Esophagus muscularis mucosa (tissue), 3 donors: ENCODE measurements around the gene KIF23.

Experiments used
- CTCF ChIP-seq, 3 experiments: fragments of 200-600 bp in 2 of 3; fragments of 450-650 bp in 1 of 3; sonication (generic) in 2 of 3; IDR thresholded peaks; one replicate each; pipeline ENCODE4 v1.5.1; 2017 to 2019; ENCODE audit warnings: antibody characterized with exemption in 3 of 3, mild to moderate bottlenecking in 2 of 3, moderate library complexity in 1 of 3
- POLR2A ChIP-seq: fragments of 450-650 bp; IDR thresholded peaks from one replicate; pipeline ENCODE4 v1.6.1; 2017; ENCODE audit warnings: antibody characterized with exemption, moderate library complexity, mild to moderate bottlenecking, low read depth
- POLR2AphosphoS5 ChIP-seq, 2 donors: sonication (generic); formaldehyde crosslinking; IDR thresholded peaks; one replicate each; pipeline ENCODE4 v1.6.1; 2017; ENCODE audit warnings: antibody characterized with exemption in 2 of 2

GRCh38 chr15:69450968-69451695 is 37.0 kb downstream of the KIF23 start:
- TF ChIP-seq CTCF (IDR thresholded peaks at IDR 0.05) (no peak), POLR2A (no peak), POLR2AphosphoS5 (IDR thresholded peaks at IDR 0.05) (no peak)
